Measurements from ENCODE around the gene MST1.
A peak's percentile ranks its signal among the peaks of the same experiment; 100 is the strongest.

The MST1 gene

DNA sequence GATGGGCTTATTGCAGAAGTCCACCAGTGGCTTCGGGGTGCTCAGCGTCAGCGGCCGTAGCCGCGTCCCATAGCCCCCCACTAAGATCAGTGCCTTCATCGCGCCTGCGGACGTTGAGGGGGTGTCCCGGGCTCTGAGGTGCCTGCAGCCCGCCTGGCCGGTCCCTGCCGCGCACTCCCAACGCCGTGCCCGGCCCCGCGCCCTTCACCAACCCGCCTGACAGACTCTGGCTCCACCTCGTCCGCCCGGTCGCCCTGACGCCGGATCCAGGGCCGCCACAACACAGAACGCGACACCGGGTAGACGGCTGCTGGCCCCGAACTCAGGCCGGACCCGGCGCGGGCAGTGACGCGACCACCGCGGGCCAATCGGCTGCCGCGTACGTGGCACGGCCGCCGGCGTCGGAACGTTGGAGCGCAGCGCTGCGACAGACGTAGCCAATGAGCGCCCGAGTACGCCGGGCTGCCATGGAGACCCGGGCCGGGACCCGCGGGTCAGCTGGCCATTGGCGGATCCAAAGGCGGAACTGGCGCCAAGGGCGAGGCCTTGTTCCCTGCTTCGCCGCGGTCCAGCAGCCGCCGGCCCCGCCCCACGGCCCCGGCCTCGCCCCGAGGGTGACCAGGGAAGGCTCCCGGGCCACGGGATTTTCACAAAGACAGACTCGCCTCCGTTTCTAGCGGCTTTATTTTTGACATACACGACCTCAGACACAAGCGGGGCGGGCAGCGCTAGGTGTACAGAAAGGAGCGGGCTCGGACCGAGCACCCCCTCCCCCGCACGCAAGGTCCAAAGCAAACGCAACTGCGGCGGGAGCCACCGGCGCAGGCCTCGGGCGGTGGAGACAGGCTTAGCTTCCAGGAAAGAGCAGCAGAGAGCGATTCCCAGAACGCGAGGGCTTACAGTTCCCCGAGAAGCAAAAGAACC, 34.6 kb upstream of the MST1 start, which contains the start of gene GMPPB:
TSS of gene GMPPB (minus strand) at position 324 of the 924 bp plus-strand sequence. CDS start at position 99, 225 bp downstream.
- H3K36me3 ChIP-seq (ENCODE audit: control insufficient read depth, insufficient read depth, low read length) = peaks cover 53% of the 10 kb centered on the region
- H3K4me3 ChIP-seq (ENCODE audit: low read depth, low read length) = peak within 1 kb of the TSS; percentile 96

DNA sequence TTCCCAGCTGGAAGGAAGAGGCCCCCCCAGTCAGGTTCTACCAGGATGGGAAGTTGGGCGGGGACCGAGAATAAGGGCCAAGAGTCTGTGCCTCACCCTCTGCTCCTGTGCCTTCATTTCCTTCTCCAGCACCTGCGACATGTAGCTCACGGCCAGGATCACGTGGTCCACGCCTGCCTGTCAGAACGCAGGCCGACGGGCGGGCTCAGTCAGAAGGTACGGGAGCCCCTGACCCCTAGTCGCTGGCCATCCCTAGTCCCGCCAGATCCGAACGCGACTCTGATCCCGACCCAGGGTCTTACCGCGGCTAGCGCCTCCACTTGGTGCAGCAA, 34.0 kb upstream of the MST1 start:
- Histone ChIP-seq H3K4me1 (ENCODE audit: control insufficient read depth, insufficient read depth, low read length) (peaks cover 4% of the 10 kb centered on the region; the same call in 1 of the 2 replicates), H3K36me3 (ENCODE audit: control insufficient read depth, insufficient read depth, low read length) (peaks cover 51% of the 10 kb centered on the region), H3K27ac (ENCODE audit: low read depth, low read length) (peak overlapping the region; percentile 90)

More for the DNA sequence above, 34.6 kb upstream of the MST1 start, which contains the start of gene GMPPB:
- Histone ChIP-seq H3K4me1 (ENCODE audit: control insufficient read depth, insufficient read depth, low read length) (peaks cover 4% of the 10 kb centered on the region; the same call in 1 of the 2 replicates), H3K27ac (ENCODE audit: low read depth, low read length) (peak within 1 kb of the TSS; percentile 90), H3K9ac (ENCODE audit: low read depth, low read length) (peak within 1 kb of the TSS; percentile 92), H3K27me3 (ENCODE audit: control insufficient read depth, insufficient read depth, low read length) (no peaks in the 10 kb centered on the region), H3K9me3 (ENCODE audit: control insufficient read depth, insufficient read depth, low read length) (no peaks in the 10 kb centered on the region)

GRCh38 chr3:49722896-49723295, 33.6 kb upstream of the MST1 start:
- peak overlapping the region; percentile 96 for H3K4me3 ChIP-seq (ENCODE audit: low read depth, low read length)
- H3K4me1 ChIP-seq (ENCODE audit: control insufficient read depth, insufficient read depth, low read length) = peaks cover 4% of the 10 kb centered on the region; the same call in 1 of the 2 replicates
- no peaks in the 10 kb centered on the region for H3K27me3 ChIP-seq (ENCODE audit: control insufficient read depth, insufficient read depth, low read length)
- H3K9me3 ChIP-seq (ENCODE audit: control insufficient read depth, insufficient read depth, low read length) = no peaks in the 10 kb centered on the region
- H3K36me3 ChIP-seq (ENCODE audit: control insufficient read depth, insufficient read depth, low read length) = peaks cover 47% of the 10 kb centered on the region
- H3K9ac ChIP-seq (ENCODE audit: low read depth, low read length) = peak overlapping the region; percentile 90
- peak overlapping the region; percentile 90 for H3K27ac ChIP-seq (ENCODE audit: low read depth, low read length)

More for the DNA sequence above, 34.0 kb upstream of the MST1 start:
- Histone ChIP-seq H3K9ac (ENCODE audit: low read depth, low read length) (peak overlapping the region; percentile 90), H3K27me3 (ENCODE audit: control insufficient read depth, insufficient read depth, low read length) (no peaks in the 10 kb centered on the region), H3K9me3 (ENCODE audit: control insufficient read depth, insufficient read depth, low read length) (no peaks in the 10 kb centered on the region), H3K4me3 (ENCODE audit: low read depth, low read length) (peak overlapping the region; percentile 96)

DNA sequence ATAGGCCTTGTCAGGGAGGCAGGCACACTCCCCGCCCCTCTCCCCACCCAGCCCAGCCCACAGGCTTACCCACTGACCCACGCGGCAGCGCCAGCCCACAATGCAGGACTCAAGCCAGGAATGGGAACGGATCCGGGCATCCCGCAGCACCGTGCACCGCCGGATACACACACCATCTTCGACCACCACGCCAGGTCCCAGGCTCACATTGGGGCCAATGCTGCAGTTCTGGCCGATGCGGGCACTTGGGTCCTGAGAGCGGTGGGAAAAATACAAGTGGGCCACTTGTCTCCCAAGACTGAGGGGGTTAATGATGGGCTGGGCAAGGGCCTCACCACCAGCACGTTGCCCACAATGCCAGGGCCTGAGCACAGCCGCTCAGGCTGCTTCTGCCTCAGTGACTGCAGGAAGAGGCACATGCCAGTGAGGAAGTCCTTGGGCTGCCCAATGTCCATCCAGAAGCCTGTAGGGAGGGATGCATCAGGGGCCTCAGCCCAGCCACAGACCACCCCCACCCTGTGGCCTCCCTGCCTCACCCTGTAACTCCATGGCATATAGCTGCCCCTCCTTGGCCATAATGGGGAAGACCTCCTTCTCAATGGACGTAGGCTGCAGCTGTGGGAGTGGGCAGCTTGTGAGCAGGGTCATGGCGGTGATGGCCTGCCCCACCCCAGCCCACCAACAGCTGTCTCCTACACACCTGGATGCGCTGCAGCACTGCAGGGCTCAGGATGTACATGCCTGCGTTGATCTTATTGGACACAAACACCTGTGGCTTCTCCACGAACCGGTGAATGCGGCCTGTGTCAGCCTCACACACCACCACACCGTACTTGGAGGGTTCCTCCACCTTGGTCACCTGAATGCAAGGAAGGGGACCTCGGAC, 32.9 kb upstream of the MST1 start:
- no peak overlapping the region for H3K9ac ChIP-seq (ENCODE audit: low read depth, low read length)
- H3K9me3 ChIP-seq (ENCODE audit: control insufficient read depth, insufficient read depth, low read length) = no peaks in the 10 kb centered on the region
- no peak overlapping the region for H3K27ac ChIP-seq (ENCODE audit: low read depth, low read length)
- H3K4me3 ChIP-seq (ENCODE audit: low read depth, low read length) = no peak overlapping the region; the same call in 1 of the 2 replicates
- H3K4me1 ChIP-seq (ENCODE audit: control insufficient read depth, insufficient read depth, low read length) = peaks cover 4% of the 10 kb centered on the region; the same call in 1 of the 2 replicates
- H3K27me3 ChIP-seq (ENCODE audit: control insufficient read depth, insufficient read depth, low read length) = no peaks in the 10 kb centered on the region
- H3K36me3 ChIP-seq (ENCODE audit: control insufficient read depth, insufficient read depth, low read length) = peaks cover 40% of the 10 kb centered on the region

GRCh38 chr3:49721596-49721895, 32.3 kb upstream of the MST1 start:
- Histone ChIP-seq H3K27ac (ENCODE audit: low read depth, low read length) (no peak overlapping the region), H3K4me1 (ENCODE audit: control insufficient read depth, insufficient read depth, low read length) (peaks cover 4% of the 10 kb centered on the region; the same call in 1 of the 2 replicates), H3K9me3 (ENCODE audit: control insufficient read depth, insufficient read depth, low read length) (no peaks in the 10 kb centered on the region), H3K36me3 (ENCODE audit: control insufficient read depth, insufficient read depth, low read length) (peaks cover 34% of the 10 kb centered on the region), H3K27me3 (ENCODE audit: control insufficient read depth, insufficient read depth, low read length) (no peaks in the 10 kb centered on the region), H3K9ac (ENCODE audit: low read depth, low read length) (no peak overlapping the region), H3K4me3 (ENCODE audit: low read depth, low read length) (no peak overlapping the region)

DNA sequence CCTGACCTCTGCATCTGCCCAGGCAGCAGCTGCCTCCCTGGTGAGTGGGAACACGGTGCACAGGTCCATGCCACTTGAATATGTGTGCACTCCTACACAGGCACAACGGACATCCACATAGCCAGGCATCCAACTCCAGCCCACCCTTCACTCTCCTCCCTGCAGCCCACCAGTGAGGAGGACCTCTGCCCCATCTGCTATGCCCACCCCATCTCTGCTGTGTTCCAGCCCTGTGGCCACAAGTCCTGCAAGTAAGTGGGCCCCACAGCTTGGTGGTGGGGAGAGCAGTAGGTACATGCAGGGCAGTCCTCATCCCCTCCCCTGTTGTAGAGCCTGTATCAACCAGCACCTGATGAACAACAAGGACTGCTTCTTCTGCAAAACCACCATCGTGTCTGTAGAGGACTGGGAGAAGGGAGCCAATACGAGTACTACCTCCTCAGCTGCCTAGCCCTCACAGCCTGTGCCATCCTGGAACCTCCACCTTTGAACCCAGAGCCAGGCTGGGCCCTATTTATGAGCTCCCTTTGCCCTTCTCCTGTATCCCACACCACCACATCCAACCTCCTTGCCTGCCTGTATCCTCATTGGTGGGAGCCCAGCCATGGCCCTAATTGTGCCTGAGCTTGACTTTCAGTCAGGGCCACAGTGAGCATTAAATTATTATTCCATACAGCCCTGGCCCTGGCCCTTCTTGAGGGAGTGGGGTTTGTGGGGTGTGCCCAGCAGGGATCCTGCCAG, 31.8 kb upstream of the MST1 start:
- H3K9me3 ChIP-seq (ENCODE audit: control insufficient read depth, insufficient read depth, low read length) = no peaks in the 10 kb centered on the region
- no peaks in the 10 kb centered on the region for H3K27me3 ChIP-seq (ENCODE audit: control insufficient read depth, insufficient read depth, low read length)
- peaks cover 4% of the 10 kb centered on the region; the same call in 1 of the 2 replicates for H3K4me1 ChIP-seq (ENCODE audit: control insufficient read depth, insufficient read depth, low read length)
- no peak overlapping the region for H3K9ac ChIP-seq (ENCODE audit: low read depth, low read length)
- peaks cover 33% of the 10 kb centered on the region for H3K36me3 ChIP-seq (ENCODE audit: control insufficient read depth, insufficient read depth, low read length)
- H3K27ac ChIP-seq (ENCODE audit: low read depth, low read length) = no peak overlapping the region
- H3K4me3 ChIP-seq (ENCODE audit: low read depth, low read length) = no peak overlapping the region

DNA sequence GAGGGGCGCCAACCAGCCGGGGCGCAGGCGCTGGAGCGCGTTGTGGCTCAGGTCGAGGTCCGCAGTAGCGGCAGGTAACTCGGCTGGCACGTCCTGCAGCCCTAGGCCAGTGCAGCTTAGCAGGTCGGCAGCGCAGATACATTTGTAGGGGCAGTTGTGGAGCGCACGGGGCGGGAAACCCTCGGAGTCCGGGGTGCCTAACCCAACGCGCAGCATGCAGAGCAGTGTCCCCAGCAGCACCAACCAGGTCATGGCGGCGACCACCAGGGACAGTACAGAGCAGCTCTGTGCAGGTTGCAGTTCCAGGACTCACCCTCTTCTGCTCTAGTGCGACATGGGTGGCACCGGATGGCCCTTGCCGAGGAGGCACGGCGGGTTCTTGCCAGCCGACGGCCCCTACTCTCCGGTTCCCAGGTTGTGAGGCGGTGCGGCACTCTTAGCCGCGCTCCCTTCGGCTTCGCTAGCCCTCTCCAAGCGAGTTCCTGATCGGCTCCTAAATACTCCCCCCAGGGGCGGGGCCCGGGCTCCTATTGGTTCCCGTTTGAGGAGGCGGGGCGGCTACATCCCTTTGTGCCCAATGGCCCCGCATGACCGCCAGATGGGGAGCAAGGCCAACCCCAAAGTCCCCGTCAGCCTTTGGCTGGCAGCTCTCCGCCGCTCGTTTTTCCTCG, 30.1 kb upstream of the MST1 start, which contains the start of gene AMIGO3:
TSS of gene AMIGO3 (minus strand) at position 471 of the 671 bp plus-strand sequence. CDS start at position 252, 219 bp downstream.
- peak within 1 kb of the TSS; percentile 75 for H3K9ac ChIP-seq (ENCODE audit: low read depth, low read length)
- H3K9me3 ChIP-seq (ENCODE audit: control insufficient read depth, insufficient read depth, low read length) = no peaks in the 10 kb centered on the region
- peaks cover under 1% of the 10 kb centered on the region; the same call in 1 of the 2 replicates for H3K4me1 ChIP-seq (ENCODE audit: control insufficient read depth, insufficient read depth, low read length)
- peak within 1 kb of the TSS; percentile 84 for H3K4me3 ChIP-seq (ENCODE audit: low read depth, low read length)
- H3K36me3 ChIP-seq (ENCODE audit: control insufficient read depth, insufficient read depth, low read length) = peaks cover 30% of the 10 kb centered on the region
- H3K27ac ChIP-seq (ENCODE audit: low read depth, low read length) = peak within 1 kb of the TSS; percentile 61
- H3K27me3 ChIP-seq (ENCODE audit: control insufficient read depth, insufficient read depth, low read length) = no peaks in the 10 kb centered on the region

DNA sequence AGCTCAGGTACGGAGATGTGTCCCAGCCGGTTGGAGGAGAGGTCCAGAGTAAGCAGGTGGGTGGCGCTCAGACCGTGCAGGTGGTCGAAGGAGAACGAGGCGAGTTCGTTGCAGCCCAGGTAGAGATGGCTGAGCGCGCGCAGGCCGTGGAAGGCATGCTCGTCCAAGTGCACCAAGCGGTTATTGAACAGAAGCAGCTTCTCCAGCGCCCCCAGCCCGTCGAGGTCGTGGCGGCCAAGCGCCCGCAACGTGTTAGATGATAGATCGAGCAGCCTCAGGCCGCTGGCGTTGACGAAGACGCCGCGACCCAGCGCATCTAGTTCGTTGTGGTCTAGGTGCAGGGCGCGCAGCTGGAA, 29.6 kb upstream of the MST1 start:
- peak overlapping the region; percentile 84 for H3K4me3 ChIP-seq (ENCODE audit: low read depth, low read length)
- H3K27ac ChIP-seq (ENCODE audit: low read depth, low read length) = peak overlapping the region; percentile 61
- H3K4me1 ChIP-seq (ENCODE audit: control insufficient read depth, insufficient read depth, low read length) = no peaks in the 10 kb centered on the region
- no peaks in the 10 kb centered on the region for H3K27me3 ChIP-seq (ENCODE audit: control insufficient read depth, insufficient read depth, low read length)
- H3K9me3 ChIP-seq (ENCODE audit: control insufficient read depth, insufficient read depth, low read length) = no peaks in the 10 kb centered on the region
- peaks cover 30% of the 10 kb centered on the region for H3K36me3 ChIP-seq (ENCODE audit: control insufficient read depth, insufficient read depth, low read length)
- peak overlapping the region; percentile 75; the same call in 1 of the 2 replicates for H3K9ac ChIP-seq (ENCODE audit: low read depth, low read length)

GRCh38 chr3:49717959-49718857, 28.9 kb upstream of the MST1 start:
- H3K4me1 ChIP-seq (ENCODE audit: control insufficient read depth, insufficient read depth, low read length) = no peaks in the 10 kb centered on the region
- H3K4me3 ChIP-seq (ENCODE audit: low read depth, low read length) = peak overlapping the region; percentile 84
- no peaks in the 10 kb centered on the region for H3K27me3 ChIP-seq (ENCODE audit: control insufficient read depth, insufficient read depth, low read length)
- H3K36me3 ChIP-seq (ENCODE audit: control insufficient read depth, insufficient read depth, low read length) = peaks cover 30% of the 10 kb centered on the region
- peak overlapping the region; percentile 75; the same call in 1 of the 2 replicates for H3K9ac ChIP-seq (ENCODE audit: low read depth, low read length)
- H3K27ac ChIP-seq (ENCODE audit: low read depth, low read length) = no peak overlapping the region
- no peaks in the 10 kb centered on the region for H3K9me3 ChIP-seq (ENCODE audit: control insufficient read depth, insufficient read depth, low read length)
